NOMO-1 (cell line): ENCODE data around the gene POLR3H.
"Not testable (repeated sequence)": the region's sequence is repeated elsewhere in the genome, so short reads cannot be mapped to it uniquely, and the experiment has no call there.

Experiments used
- DNase-seq, 2 experiments: peaks; one replicate each; lab custom pipeline; 2025; ENCODE audit not compliant: unreplicated experiment in 2 of 2; lab: John Stamatoyannopoulos, UW

POLR3H gene, protein sequence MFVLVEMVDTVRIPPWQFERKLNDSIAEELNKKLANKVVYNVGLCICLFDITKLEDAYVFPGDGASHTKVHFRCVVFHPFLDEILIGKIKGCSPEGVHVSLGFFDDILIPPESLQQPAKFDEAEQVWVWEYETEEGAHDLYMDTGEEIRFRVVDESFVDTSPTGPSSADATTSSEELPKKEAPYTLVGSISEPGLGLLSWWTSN

DNA sequence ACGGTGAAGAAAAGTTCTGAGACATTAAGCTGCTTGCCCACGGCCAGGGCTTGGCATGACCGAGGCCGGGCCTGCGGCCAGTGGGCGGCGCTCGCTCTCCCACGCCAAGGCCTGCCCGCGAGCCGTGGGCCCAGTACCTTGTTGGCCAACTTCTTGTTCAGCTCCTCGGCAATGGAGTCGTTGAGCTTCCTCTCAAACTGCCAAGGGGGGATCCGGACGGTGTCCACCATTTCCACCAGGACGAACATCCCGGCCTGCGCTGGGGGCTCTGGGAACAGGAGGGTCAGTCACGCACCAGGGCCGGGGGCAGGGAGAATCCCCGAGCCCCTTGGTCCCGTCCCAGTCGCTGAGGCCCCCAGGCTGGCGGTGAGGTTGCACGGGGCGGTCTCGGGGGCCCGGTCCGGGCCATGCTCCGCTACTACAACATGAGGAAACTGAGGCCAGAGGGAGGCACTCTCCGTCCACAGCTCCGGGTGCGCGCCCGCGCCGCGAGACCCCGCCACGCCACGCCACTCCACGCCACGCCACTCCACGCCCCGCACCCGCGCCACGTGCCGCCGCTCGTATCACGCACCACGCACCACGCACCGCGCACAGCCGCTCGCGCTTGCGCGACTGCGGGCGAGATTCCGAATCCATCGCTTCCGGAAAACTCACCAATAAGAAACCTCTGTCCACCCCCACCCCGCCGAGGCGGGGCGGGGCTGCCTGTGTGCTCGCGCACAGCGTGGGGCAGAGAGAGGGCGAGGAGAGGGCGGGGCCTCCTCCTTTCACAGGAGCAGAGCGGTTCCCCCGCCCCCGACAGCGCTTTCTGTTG, at the start of gene POLR3H:
Gene POLR3H (minus strand): TSS at position 617 of the 817 bp plus-strand sequence. CDS start 369 bp downstream, at position 248.
- DNase-seq: peak; percentile 95 to 98

DNA sequence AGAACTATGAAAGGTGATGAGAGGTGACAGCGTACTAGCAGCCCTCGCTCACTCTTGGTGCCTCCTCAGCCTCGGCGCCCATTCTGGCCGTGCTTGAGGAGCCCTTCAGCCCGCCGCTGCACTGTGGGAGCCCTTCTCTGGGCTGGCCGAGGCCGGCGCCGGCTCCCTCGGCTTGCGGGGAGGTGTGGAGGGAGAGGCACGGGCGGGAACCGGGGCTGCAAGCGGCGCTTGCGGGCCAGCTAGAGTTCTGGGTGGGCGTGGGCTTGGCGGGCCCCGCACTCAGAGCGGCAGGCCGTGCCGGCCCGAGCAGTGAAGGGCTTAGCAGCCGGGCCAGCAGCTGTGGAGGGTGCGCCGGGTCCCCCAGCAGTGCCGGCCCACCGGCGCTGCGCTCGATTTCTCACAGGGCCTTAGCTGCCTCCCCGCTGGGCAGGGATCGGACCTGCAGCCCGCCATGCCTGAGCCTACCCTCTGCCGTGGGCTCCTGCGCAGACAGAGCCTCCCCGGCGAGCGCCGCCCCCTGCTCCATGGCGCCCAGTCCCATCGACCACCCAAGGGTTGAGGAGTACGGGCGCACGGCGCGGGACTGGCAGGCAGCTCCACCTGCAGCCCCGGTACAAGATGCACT, 49.2 kb upstream of the POLR3H start:
- DNase-seq: not testable (repeated sequence)

DNA sequence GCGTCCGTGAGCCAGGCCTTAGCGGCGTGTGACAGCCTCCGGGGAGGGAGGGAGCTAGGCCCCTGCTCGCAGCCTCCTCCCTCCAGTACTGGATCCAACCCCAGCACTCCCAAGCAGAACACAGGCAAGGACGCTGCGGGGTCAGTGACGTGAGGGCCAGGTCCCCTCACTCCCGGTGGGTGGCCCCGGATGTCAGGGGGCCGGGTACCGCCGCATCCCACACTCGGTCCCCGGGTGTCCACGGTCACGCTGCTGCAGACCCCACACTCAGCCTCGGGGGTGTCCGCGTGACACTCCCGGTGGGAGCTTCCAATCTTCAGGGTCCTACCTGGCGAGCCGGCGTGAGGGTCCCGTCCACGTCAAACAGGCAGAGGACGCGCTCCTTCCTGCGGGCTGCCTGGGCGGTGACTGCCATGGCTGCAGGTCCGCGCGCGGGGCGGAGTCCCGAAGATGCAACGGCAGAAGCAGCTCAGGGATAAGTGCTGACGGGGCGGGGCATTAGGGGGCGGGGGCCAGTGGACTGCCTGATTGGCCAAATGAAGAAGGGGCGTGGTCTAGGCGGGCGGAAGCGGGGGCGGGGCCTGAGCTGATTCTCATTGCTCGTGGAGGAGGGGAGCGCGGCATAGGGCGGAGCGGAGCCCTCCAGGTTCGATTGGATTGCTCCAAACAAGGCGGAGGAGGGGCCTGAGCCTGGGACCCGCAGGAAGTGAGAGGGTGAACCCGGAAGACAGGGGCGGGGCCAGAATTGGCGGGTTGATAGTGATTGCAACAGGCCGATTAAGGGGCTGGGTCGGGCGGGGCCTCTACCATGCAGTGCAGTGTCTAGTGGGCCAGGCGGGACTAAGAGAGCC, 45.3 kb upstream of the POLR3H start, which contains the start of gene PMM1:
Gene PMM1 (minus strand): TSS at position 450 of the 851 bp plus-strand sequence. CDS start 35 bp downstream, at position 415.
- DNase-seq: peak; percentile 99 to 100

DNA sequence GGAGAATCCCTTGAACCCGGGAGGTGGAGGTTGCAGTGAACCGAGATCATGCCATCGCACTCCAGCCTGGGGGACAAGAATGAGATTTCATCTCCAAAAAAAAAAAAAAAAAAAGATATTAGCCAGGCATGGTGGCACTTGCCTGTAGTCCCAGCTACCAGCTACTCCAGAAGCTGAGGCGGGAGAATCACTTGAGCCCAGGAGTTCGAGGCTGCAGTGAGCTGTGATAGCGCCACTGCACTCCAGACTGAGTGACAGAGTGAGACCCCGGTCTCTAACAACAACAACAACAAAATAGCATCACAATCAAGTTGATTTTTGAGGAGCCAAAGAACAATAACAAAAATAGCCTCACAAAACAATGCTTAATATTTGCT, 43.1 kb upstream of the POLR3H start:
- DNase-seq: no peak

DNA sequence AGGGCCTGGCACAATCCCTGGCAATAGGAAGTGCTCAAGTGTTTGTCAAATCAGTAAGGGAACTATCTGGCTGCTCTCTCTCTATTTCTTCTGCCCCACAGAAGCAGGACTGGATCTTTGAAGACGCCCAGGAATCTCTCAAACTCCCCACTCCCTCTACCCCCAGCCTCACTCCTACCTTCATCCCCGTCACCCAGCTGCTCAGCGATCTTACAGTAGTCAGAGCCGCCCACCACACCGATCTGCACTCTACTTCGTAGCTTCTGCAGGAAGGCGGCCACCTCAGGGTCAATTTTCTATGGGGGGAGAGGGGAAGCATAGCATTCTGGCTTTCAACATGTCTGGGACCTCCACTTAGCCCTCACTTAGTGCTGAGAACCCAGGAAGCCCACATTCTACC, 41.6 kb upstream of the POLR3H start:
- no peak for DNase-seq

DNA sequence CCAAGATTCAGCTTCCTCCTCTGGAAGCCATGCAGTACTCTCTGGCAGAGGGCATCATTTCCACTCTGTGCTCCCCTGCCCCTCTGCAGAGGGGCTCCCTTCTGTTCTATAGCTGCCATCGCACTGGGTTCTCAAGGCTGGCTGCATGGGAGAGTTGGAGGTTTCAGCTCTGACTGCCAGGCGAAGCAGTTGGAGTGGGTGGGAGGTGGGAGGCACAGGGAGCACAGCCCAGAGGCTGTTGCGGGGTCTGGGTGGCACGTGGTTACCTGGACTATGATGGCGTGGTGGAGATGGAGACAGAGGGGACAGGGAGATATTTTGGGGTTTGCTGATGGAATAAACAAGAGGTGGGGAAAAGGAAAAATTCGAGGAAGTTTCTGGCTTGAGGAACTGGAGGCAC, 40.6 kb upstream of the POLR3H start:
- no peak for DNase-seq

DNA sequence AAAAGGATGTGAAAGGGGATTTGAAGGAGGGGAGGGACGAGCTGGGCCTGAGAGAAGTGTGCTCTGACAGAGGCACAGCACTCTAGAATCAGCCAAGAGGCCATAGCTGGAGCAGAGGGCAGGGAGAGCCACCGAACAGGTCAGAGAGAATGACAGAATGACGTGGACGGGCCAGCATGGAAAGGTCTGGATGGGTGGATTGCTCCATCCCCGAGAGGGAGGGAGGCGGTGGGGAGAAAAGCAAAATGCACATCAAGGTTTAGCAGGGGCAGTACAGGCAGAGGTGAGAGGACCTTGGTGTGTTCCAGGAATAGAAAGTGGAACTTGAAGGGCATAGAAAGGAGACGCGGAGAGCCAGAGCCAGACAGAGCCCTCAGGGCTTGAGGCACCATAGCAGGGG, 38.4 kb upstream of the POLR3H start:
- DNase-seq: no peak

DNA sequence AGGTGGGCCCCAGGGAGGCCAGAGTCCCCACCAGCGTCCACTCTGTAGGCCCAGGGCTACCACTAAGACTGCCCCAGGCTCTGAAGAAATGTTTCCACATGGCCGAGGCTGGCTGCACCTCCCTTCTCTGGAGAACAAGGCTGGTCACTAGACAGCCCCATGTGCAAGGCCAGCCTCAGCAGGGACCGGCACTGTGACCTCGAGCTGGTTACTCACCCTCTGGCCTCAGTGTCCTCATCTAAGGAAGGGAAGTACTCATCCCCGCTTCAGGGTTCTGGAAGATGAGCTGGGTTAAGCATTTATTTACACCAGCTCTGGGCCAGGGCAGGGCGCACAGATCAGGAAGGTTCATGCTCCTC, 35.7 kb upstream of the POLR3H start:
- no peak for DNase-seq

DNA sequence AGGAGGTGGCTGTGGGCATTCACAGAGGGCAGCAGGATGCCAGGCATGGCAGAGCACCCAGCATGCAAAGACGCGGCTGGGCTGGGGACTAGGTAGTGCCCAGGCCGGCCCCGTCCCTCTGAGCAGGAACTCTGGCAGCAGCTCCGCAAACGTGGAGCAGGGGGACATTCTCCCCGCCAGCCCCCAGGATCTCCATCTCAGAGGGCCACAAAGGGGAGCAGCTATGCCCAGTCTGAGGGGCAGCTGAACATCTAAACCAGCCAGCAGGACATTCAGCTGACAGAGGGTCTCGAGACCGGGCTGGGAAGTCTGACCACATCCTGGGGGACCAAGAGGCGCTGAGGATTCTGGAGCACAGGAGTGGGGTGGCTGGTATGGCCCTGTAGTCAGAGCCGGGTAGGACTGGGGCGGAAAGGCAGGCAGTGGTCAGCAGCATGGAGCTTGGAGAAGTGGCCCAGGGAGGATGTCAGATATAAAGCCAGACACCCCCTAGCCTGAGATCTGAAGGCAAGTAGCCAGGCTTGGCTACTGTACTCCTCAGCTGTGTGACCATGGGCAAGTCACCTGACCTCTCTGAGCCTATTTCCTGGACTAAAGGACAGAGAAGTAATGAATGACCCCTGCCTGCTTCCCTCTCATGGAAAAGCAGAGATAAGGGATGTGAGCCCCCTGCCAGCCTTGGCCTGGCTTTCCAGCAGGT, 35.2 kb upstream of the POLR3H start:
- DNase-seq: no peak

DNA sequence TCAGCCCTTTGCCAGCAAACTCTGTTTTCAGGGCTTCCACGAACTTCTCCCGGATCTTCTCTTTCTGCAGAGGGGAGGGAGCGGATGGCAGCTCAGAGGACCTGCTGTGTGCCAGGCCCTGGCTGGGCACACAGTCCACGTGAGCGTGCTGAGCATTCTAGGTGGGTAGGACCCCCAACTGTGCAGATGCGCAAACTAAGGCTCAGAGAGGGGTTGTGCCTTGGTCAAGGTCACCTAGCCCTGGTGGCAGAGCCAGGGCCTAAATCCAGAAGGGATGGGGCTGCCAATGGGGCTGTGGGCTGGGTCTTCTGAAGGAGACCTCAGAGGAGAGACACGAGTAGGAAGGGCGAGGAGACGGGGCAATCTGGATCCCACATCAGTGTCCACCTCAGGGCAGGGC, 34.5 kb upstream of the POLR3H start:
- no peak for DNase-seq

DNA sequence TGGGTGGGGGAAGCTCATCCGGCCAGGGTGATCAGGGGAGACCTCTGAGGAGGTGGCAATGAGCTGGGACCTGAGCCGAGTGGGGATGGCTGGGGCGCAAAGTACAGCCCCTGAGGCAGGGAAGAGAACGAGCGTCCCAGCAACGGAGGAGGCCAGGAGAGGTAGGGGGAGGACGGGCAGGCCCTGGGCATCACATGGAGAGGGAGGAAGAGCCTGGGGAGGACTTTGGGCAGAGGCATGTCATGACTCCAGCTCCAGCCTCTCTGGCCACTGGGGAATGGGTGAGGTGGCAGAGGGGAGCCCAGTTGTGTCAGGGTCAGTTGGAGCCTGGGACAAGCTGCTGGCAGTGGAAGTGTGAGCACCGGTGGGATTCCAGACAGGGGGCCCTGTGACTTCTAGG, 33.8 kb upstream of the POLR3H start:
- DNase-seq: no peak

DNA sequence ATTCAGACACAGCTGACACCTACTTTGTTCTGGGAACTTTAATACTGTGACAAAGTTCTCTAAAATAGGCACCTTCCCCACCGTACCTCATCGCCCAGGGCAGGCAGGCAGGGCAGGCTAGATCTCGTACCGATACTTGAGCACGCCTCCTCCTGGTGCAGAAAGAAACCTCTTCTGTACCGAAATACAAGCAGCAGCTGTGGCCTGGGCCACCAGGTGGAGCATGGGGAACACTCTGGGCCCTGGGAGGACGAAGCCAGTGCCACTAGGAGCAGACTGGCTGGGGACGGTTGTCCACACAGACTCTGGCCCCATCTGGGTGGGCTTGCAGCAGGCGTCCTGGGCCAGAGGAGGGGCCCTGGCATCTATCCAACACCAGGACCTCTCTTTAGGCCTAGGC, 32.6 kb upstream of the POLR3H start:
- DNase-seq: no peak

DNA sequence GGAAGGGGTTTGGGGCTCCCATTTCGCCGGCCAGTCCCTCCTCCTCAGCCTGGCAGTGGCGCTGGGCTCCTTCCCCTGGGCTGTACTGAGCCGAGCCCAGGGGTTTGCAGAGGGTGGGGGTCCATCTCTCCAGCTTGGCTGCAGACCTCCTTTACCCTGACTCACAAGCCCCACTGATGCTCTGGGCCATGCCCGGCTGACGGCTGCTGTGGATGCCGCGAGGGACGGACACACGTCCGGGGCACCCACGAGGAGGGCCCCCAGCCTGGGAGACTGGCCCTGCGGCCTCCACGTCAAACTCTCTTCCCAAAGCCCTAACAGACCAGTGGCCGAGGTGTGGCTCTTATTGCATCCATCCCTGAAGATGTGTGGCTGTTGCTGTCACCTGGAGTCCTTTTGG, 31.3 kb upstream of the POLR3H start:
- no peak for DNase-seq

DNA sequence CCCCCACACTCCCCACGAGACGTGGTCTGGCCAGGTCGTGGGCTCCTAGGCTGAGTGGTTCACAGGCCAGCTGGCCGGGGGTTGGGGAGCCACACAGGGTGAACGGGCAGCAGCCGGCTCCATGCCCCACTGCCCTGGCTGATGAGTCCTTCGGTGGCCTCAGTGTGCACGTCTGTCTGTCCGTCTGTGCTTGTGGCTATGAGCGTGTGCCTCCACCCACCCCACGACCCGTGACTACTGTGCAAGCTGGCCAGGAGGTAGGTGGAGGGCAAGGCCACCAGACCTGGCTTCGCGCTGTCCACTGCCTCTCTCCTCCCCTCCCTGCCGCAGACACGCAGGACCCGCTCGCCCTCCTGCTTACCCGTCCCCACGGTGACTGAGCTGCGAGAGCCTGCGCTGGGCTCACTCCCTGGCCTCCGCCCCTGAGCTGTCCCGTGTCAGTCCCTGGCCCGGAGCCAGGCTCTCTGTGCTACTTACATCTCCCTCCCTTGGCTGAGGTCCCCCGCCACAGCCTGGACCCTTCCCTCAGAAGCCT, 30.6 kb upstream of the POLR3H start:
- no peak for DNase-seq

DNA sequence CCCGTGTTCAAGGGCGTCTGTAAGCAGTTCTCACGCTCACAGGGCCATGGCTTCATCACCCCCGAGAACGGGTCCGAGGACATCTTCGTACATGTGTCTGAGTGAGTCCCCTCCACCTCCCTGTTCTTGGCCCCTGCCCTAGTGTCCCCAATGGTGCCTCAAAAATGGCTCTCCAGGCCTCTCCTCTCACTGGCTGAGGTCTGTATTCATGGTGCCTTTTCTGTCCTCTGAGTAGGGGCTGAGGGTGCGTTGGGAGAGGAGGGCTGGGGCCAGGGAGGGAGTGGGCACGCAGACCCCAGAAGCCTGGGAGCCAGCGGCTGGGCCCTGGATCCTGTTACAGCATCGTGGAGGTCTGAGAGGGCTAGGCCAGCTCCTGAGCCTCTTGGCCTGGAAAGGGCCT, 29.4 kb upstream of the POLR3H start:
- DNase-seq: no peak

DNA sequence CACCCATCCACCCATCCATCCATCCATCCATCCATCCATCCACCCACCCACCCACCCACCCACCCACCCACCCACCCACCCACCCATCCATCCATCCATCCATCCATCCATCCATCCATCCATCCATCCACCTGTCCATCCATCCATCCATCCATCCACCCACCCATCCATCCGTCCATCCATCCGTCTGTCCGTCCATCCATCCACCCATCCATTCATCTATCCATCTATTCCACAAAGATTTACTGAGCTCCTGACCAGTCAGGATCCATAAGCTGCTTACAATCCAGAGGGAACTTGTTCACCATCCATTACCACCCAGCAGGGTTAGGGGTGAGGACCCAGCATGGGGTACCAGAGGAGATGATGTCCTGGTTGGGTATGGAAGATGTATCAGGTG, 28.0 kb upstream of the POLR3H start:
- not testable (repeated sequence) for DNase-seq

DNA sequence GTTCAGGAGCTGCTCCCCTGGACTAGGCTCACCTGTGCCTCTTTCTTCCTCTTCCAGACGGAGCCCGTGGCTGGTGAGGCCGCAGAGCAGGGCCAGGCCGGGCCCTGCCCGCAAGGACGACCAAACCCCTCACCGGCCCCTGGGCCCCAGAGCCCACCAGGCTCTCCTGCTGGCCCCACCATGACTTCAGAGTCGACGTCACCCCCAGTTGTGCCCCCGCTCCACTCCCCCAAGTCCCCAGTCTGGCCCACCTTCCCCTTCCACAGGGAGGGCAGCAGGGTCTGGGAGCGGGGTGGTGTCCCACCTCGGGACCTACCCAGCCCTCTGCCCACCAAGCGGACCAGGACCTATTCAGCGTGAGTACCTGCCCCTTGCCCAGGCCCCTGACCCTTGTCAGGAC, 27.5 kb upstream of the POLR3H start:
- DNase-seq: no peak

DNA sequence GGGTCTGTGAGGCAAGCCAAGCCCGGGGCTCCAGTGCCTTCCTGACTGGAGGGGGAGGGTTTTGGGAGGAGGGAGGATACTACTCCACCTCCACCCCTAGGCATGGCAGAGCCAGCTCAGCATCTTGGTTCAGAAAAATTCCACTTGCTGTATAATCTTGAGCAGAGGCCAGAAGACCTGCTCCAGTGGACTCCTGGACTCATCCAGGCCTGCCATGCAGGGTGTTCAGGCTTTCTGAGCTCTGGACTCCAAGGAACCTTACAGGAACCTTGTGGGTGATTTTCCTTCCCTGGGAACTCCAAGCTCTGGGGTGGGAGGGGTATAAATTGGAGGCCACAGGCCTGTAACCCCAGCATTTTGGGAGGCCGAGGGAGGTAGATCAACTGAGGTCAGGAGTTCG, 26.0 kb upstream of the POLR3H start:
- DNase-seq: no peak

DNA sequence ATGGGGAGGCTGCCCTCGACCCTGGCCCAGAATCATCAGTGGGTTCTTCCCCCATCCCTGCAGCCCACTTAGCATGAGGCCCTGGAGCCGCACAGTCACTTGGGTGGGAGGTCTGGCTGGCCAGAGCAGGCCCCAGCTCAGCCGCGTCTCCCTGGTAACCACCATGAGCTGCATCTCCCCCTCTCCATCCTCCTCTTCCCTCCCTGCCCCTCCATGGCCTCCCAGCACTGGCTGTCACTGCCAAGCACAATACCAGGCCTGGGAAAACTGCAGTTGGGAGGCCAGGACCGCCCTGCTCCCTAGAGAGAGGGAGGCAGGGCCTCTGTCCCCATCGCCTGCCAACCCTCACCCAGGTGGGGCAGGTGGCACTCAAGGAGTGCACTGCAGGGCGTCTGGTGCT, 24.5 kb upstream of the POLR3H start:
- DNase-seq: no peak

DNA sequence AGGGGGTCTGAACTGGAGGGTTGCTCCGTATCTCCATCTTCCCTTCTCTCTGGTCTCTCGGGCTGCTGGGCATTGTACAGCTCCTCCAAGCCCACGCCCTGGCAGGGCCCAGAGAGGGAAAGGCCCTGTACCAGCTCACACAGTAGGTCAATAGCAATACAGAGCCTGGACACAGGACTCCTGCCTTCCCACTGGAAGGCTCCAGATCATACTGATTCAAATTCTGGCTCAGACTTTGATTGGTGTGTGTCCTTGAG, 23.2 kb upstream of the POLR3H start:
- DNase-seq: no peak
